Airway epithelial cell (primary cell): Measurements from ENCODE around the gene ZNF77. TPM values are rescaled to one million over a fixed set of nuclear protein-coding genes. Genes with fewer than 3 reads are reported as not detected.

Source experiments
- total RNA-seq: library from RNA; depleted of rRNA; stranded (reverse); fragments of >200 nt; gene quantifications from 2 replicates; pipeline ENCODE4 v1.2.3, GENCODE V29; 2015

The ZNF77 gene
- 4.4 and 4.8 TPM in 2 replicates for total RNA-seq

DNA sequence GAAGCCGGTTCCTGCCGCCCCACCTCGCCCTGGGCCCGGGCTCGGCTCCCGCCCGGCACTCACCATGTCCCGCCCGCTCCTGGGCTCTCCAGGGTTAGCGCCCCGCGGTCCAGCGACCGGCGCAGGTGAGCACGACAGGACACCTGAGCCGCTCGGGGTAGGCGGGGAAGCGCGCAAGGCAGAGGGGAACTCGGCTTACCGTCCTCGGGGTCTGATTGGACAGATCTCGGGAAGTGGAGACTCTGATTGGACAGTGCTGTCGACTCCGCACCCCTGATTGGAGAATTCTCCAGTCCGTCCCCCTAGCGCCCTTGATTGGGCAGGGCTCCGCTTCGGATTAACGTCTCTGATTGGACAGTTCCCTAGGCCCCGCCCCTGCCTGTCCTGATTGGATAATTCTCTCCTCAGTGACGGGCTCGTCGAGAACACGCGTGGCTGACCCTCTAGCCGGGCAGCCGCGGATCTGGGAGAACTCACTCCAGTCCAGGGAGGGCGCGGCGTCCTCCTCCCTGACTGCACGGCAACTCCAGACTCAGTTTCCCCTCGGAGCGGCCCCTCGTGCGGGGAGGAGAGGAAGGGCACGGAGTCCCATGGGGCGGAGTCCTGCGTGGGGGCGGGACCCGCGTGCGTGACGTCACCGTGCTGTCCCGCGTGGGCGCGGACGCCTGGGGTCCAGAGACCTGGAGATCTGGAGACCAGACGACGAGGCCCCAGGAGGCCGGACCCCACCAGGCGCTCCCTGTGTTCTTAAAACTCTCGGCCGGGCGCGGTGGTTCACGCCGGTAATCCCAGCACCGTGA is at the start of gene ZNF77:
TSS of gene ZNF77 (minus strand) at position 197 of the 800 bp plus-strand sequence. CDS start at position 66, 131 bp downstream.

GRCh38 chr19:2977001-2977745 is 32.4 kb upstream of the ZNF77 start, which contains the start of gene TLE6:
Gene TLE6 (plus strand): TSS chr19:2977564. CDS start chr19:2978234, 670 bp downstream.

GRCh38 chr19:2900296-2901252 is 44.2 kb downstream of the ZNF77 start, which contains the start of gene ZNF57:
Gene ZNF57 (plus strand): TSS chr19:2900928. CDS start chr19:2901046, 118 bp downstream.

Other genes with a start within 250 kb of the ZNF77 start
- gene GNG7, start 242.3 kb downstream of the ZNF77 start, total RNA-seq = 0.09 and 0.14 TPM in 2 replicates
- gene DIRAS1, start 223.6 kb downstream of the ZNF77 start, total RNA-seq = 0.14 TPM in 1 of 2 replicates, not detected in the other
- 40.5 and 64.9 TPM in 2 replicates for gene SLC39A3, start 205.0 kb downstream of the ZNF77 start, total RNA-seq
- 70.2 and 72.1 TPM in 2 replicates for gene SGTA, start 161.7 kb downstream of the ZNF77 start, total RNA-seq
- 120 and 132 TPM in 2 replicates for gene THOP1, start 159.5 kb downstream of the ZNF77 start, total RNA-seq
- gene ZNF554, start 125.1 kb downstream of the ZNF77 start, total RNA-seq = 2.2 and 4.0 TPM in 2 replicates
- gene ZNF555, start 103.5 kb downstream of the ZNF77 start, total RNA-seq = 1.9 and 4.0 TPM in 2 replicates
- gene ZNF556, start 77.6 kb downstream of the ZNF77 start, total RNA-seq = 1.3 and 2.4 TPM in 2 replicates
- 8.0 and 14.7 TPM in 2 replicates for gene ZNF57, start 44.0 kb downstream of the ZNF77 start, total RNA-seq
- 0.21 and 0.93 TPM in 2 replicates for gene TLE6, start 32.6 kb upstream of the ZNF77 start, total RNA-seq
- gene TLE2, start 84.3 kb upstream of the ZNF77 start, total RNA-seq = 0.60 and 1.8 TPM in 2 replicates
- gene TLE5, start 117.5 kb upstream of the ZNF77 start, total RNA-seq = 257 and 383 TPM in 2 replicates
- 34.9 and 52.5 TPM in 2 replicates for gene GNA11, start 149.4 kb upstream of the ZNF77 start, total RNA-seq
- 102 and 110 TPM in 2 replicates for gene GNA15, start 191.1 kb upstream of the ZNF77 start, total RNA-seq
- 0.14 and 1.1 TPM in 2 replicates for gene S1PR4, start 233.8 kb upstream of the ZNF77 start, total RNA-seq
- gene NCLN, start 241.0 kb upstream of the ZNF77 start, total RNA-seq = 84.0 and 91.4 TPM in 2 replicates